Measurements from ENCODE around the gene CYB561A3. TPM values are rescaled to one million over a fixed set of nuclear protein-coding genes. Genes with fewer than 3 reads are reported as not detected.

Gene CYB561A3
- total RNA-seq, 1 experiment from 2014 or later, result 51.4 TPM

DNA sequence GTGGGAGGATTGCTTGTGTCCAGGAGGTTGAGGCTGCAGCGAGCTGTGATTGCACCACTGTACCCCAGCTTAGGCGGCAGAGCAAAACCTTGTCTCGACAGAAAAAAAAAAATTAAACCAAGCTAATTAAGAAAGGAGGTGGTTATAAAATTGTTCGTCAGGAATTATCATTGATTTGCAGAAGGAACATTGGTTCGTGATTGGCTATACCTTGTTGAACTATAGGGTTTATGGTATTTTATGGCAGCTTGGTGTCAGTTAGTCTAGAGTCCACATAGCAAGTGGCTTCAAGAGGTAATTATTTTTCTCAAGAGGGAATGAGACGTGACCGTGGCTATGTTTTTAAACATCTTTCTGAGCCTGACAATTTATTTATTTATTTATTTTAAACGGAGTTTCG lies 19.2 kb upstream of the CYB561A3 start:
- Histone ChIP-seq H3K4me3 (no peak overlapping the region), H3K36me3 (peaks cover 14% of the 10 kb centered on the region), H3K27ac (no peak overlapping the region), H3K4me1 (replicated peaks) (peaks cover 30% of the 10 kb centered on the region), H3K9me3 (replicated peaks) (no peaks in the 10 kb centered on the region), H3K27me3 (replicated peaks) (no peaks in the 10 kb centered on the region)
- DNase-seq (ENCODE audit: low read depth in 1 of 2, low spot score in 2 of 2), result no peak

DNA sequence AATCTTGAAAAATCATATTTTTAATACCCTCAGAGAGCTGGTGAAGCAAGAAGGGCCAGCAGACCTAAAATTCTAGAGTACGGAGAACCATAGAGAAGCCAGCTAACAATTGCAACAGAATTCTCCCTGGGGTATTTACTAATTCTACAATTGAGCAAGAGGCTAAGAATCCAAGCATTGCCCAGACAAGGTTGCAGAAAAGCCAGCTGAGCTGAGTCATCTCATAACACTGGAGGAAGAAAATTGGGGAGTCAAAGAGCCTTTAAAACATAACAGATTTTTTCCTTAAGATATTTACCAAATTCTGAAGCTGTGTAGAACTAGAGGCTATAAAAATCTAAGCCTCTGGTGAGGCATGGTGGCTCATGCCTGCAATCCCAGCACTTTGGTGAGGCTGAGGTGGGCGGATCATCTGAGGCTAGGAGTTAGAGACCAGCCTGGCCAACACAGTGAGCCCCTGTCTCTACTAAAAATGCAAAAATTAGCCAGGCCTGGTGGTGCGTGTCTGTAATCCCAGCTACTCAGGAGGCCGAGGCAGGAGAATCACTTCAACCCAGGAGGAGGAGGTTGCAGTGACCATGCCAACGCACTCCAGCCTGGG lies 17.1 kb upstream of the CYB561A3 start:
- no peaks in the 10 kb centered on the region for H3K9me3 ChIP-seq (replicated peaks)
- peaks cover 30% of the 10 kb centered on the region for H3K4me1 ChIP-seq (replicated peaks)
- peak overlapping the region; percentile 59 for H3K27ac ChIP-seq
- peak; percentile 80 to 85 for DNase-seq (ENCODE audit: low read depth in 1 of 2, low spot score in 2 of 2)
- peaks cover 30% of the 10 kb centered on the region for H3K36me3 ChIP-seq
- H3K27me3 ChIP-seq (replicated peaks), result no peaks in the 10 kb centered on the region
- no peak overlapping the region for H3K4me3 ChIP-seq

DNA sequence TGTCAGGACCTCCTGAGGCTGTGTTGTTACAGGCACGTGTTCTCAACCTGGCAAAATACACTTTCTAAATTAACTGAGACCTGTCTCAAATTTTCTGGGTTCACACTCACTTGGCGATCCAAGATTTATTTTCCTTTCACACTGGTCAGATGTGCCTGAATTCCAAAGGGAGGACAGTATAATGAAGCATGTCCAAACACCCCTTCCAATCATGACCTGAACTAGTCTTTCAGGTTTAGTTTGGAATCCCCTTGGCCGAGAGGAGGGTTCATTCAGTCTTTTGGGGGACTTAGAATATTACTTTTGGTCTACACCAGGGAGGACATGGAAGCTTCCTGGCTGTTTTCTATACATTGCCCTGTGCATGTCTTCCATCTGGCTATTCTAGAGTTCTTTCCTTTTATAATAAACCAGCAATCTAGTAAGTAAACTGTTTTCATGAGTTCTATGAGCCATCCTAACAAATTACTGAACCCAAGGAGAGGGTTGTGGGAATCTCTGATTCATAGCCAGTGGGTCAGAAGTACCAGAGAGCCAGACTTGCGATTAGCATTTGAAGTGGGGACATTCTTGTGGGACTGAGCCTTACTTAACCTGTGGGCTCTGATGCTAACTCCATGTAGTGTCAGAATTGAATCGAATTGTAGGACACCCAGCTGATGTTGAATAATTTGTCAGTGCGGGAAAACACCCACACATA lies 15.9 kb upstream of the CYB561A3 start:
- Histone ChIP-seq H3K4me1 (replicated peaks) (peaks cover 30% of the 10 kb centered on the region), H3K27ac (peak overlapping the region; percentile 59), H3K4me3 (no peak overlapping the region), H3K27me3 (replicated peaks) (no peaks in the 10 kb centered on the region), H3K36me3 (peaks cover 37% of the 10 kb centered on the region), H3K9me3 (replicated peaks) (no peaks in the 10 kb centered on the region)
- DNase-seq (ENCODE audit: low read depth in 1 of 2, low spot score in 2 of 2), result peak in 1 of 2 experiments; percentile 52

GRCh38 chr11:61375761-61376108 lies 14.1 kb upstream of the CYB561A3 start:
- no peak overlapping the region for H3K4me3 ChIP-seq
- H3K27ac ChIP-seq, result no peak overlapping the region
- H3K4me1 ChIP-seq (replicated peaks), result peaks cover 39% of the 10 kb centered on the region
- H3K9me3 ChIP-seq (replicated peaks), result 0 out of 2 replicates have a peak, but pooled peaks cover 3% of the 10 kb centered on the region
- no peaks in the 10 kb centered on the region for H3K27me3 ChIP-seq (replicated peaks)
- DNase-seq (ENCODE audit: low read depth in 1 of 2, low spot score in 2 of 2), result no peak
- H3K36me3 ChIP-seq, result peaks cover 53% of the 10 kb centered on the region

- no peaks in the 10 kb centered on the region for H3K27me3 ChIP-seq (replicated peaks)
- H3K36me3 ChIP-seq, result peaks cover 73% of the 10 kb centered on the region
- H3K9me3 ChIP-seq (replicated peaks), result 0 out of 2 replicates have a peak, but pooled peaks cover 3% of the 10 kb centered on the region
- H3K27ac ChIP-seq, result no peak overlapping the region
- no peak for DNase-seq (ENCODE audit: low read depth in 1 of 2, low spot score in 2 of 2)
- H3K4me1 ChIP-seq (replicated peaks), result peaks cover 48% of the 10 kb centered on the region
- H3K4me3 ChIP-seq, result no peak overlapping the region
Measured at GRCh38 chr11:61372659-61373420, 11.2 kb upstream of the CYB561A3 start.

DNA sequence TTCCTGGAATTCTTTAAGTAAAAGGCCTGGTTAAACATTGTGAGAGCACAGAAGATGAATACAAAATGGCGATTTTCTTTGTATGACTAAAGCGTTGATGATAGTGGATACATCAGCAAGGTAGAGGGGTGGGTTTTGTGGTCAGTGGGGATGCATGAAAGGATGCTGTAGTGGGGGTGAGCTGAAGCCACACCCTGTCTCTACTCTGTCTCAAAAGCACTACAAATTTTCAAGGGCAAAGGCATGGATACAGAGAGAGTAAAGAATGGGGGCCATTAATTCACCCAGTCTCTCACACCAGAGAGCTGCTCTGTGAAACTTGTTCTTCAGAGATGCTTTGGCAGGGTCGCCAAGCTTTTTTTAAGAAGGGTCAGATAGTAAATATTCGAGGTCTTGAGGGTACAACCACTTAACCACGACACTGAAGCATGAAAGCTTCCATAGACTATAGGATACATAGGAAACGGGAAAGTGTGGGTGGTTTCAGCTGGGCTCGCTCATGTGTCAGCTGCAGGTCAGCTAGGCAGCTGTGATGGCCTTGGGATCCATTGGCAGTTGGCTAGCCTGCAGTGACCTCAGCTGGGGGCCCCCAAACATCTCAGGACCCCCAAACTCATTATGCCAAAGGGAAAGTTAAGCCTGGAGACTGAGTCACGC lies 8.8 kb upstream of the CYB561A3 start:
- Histone ChIP-seq H3K9me3 (replicated peaks) (0 out of 2 replicates have a peak, but pooled peaks cover 3% of the 10 kb centered on the region), H3K27me3 (replicated peaks) (no peaks in the 10 kb centered on the region), H3K4me1 (replicated peaks) (peaks cover 56% of the 10 kb centered on the region), H3K36me3 (peaks cover 79% of the 10 kb centered on the region), H3K4me3 (no peak overlapping the region), H3K27ac (peak overlapping the region; percentile 94)
- peak in 1 of 2 experiments; percentile 28 for DNase-seq (ENCODE audit: low read depth in 1 of 2, low spot score in 2 of 2)

GRCh38 chr11:61369372-61370348 lies 8.0 kb upstream of the CYB561A3 start:
- Histone ChIP-seq H3K4me3 (no peak overlapping the region), H3K27ac (peak overlapping the region; percentile 94), H3K27me3 (replicated peaks) (no peaks in the 10 kb centered on the region), H3K9me3 (replicated peaks) (0 out of 2 replicates have a peak, but pooled peaks cover 3% of the 10 kb centered on the region), H3K36me3 (peaks cover 82% of the 10 kb centered on the region), H3K4me1 (replicated peaks) (peaks cover 59% of the 10 kb centered on the region)
- peak; percentile 94 to 95 for DNase-seq (ENCODE audit: low read depth in 1 of 2, low spot score in 2 of 2)

GRCh38 chr11:61368646-61369045 lies 7.0 kb upstream of the CYB561A3 start:
- 0 out of 2 replicates have a peak, but pooled peaks cover 3% of the 10 kb centered on the region for H3K9me3 ChIP-seq (replicated peaks)
- no peak overlapping the region for H3K4me3 ChIP-seq
- peaks cover 86% of the 10 kb centered on the region for H3K36me3 ChIP-seq
- no peaks in the 10 kb centered on the region for H3K27me3 ChIP-seq (replicated peaks)
- DNase-seq (ENCODE audit: low read depth in 1 of 2, low spot score in 2 of 2), result no peak
- peak overlapping the region; percentile 94 for H3K27ac ChIP-seq
- H3K4me1 ChIP-seq (replicated peaks), result peaks cover 61% of the 10 kb centered on the region

- Histone ChIP-seq H3K4me3 (no peak overlapping the region), H3K27ac (peak overlapping the region; percentile 86; the same call in 1 of the 2 replicates), H3K27me3 (replicated peaks) (no peaks in the 10 kb centered on the region), H3K9me3 (replicated peaks) (0 out of 2 replicates have a peak, but pooled peaks cover 3% of the 10 kb centered on the region), H3K36me3 (peaks cover 89% of the 10 kb centered on the region), H3K4me1 (replicated peaks) (peaks cover 71% of the 10 kb centered on the region)
- DNase-seq (ENCODE audit: low read depth in 1 of 2, low spot score in 2 of 2), result no peak
Measured at GRCh38 chr11:61367406-61367805, 5.7 kb upstream of the CYB561A3 start.

GRCh38 chr11:61364012-61364675 lies 2.5 kb upstream of the CYB561A3 start:
- Histone ChIP-seq H3K27me3 (replicated peaks) (no peaks in the 10 kb centered on the region), H3K4me1 (replicated peaks) (peaks cover 56% of the 10 kb centered on the region), H3K9me3 (replicated peaks) (no peaks in the 10 kb centered on the region), H3K36me3 (peaks cover 68% of the 10 kb centered on the region), H3K4me3 (no peak overlapping the region), H3K27ac (no peak overlapping the region)
- no peak for DNase-seq (ENCODE audit: low read depth in 1 of 2, low spot score in 2 of 2)

DNA sequence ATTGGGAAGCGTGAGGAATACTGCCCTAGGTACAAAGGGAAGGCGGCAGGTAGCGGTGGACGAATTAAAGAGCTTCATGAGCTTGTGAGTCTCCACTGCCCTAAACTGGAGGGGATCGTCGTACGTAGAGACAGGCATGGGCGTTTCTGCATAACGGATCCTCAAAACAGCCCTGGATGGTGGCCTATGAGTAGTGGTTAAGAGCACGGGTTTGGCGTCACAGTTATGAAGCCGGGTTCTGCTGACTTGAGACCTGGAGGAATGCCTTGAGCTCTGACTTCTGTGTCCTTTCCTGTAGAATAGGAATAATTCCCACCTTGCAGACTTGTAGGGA lies 827 bp upstream of the CYB561A3 start:
- H3K36me3 ChIP-seq, result peaks cover 51% of the 10 kb centered on the region
- H3K27ac ChIP-seq, result peak overlapping the region; percentile 95
- DNase-seq (ENCODE audit: low read depth in 1 of 2, low spot score in 2 of 2), result no peak
- H3K4me3 ChIP-seq, result peak overlapping the region; percentile 56
- peaks cover 40% of the 10 kb centered on the region for H3K4me1 ChIP-seq (replicated peaks)
- no peaks in the 10 kb centered on the region for H3K9me3 ChIP-seq (replicated peaks)
- H3K27me3 ChIP-seq (replicated peaks), result no peaks in the 10 kb centered on the region

GRCh38 chr11:61361237-61361740 lies 393 bp downstream of the CYB561A3 start:
- Histone ChIP-seq H3K9me3 (replicated peaks) (no peaks in the 10 kb centered on the region), H3K36me3 (peaks cover 50% of the 10 kb centered on the region), H3K4me3 (peak overlapping the region; percentile 56), H3K27me3 (replicated peaks) (no peaks in the 10 kb centered on the region), H3K4me1 (replicated peaks) (peaks cover 36% of the 10 kb centered on the region), H3K27ac (peak overlapping the region; percentile 95)
- no peak for DNase-seq (ENCODE audit: low read depth in 1 of 2, low spot score in 2 of 2)
